Measurements from ENCODE around the gene GRB10.
A peak's percentile ranks its signal among the peaks of the same experiment; 100 is the strongest.

- TF ChIP-seq CTCF (IDR thresholded peaks at IDR 0.05) (no peak), CBX2 (IDR thresholded peaks at IDR 0.05; ENCODE audit: borderline replicate concordance, low read depth) (no peak), EP300 (IDR thresholded peaks at IDR 0.05) (no peak), MAX (IDR thresholded peaks at IDR 0.05) (no peak), RCOR1 (IDR thresholded peaks at IDR 0.05; ENCODE audit: low read depth, low read length) (no peak), ELK1 (IDR thresholded peaks at IDR 0.05; ENCODE audit: low read depth, low read length) (no peak), JUNB (IDR thresholded peaks at IDR 0.05) (no peak), E2F6 (IDR thresholded peaks at IDR 0.05; ENCODE audit: borderline replicate concordance, low read depth) (no peak), BCL3 (IDR thresholded peaks at IDR 0.05) (0 out of 3 replicates have a peak, but pooled peaks have one; percentile 46), JUN (IDR thresholded peaks at IDR 0.05) (peak in 1 of 2 experiments; percentile 76; a peak in 2 of 5 replicates), KDM1A (IDR thresholded peaks at IDR 0.05; ENCODE audit: low read depth) (no peak), POLR2A (IDR thresholded peaks at IDR 0.05; ENCODE audit: low read length) (peak; percentile 64), HOXA7 (CRISPR knock-in tag; IDR thresholded peaks at IDR 0.05) (no peak)
Observed at GRCh38 chr7:50793120-50793946, 10.6 kb upstream of the GRB10 start.

All from A549 (cell line).